GM18861 (cell line): Measurements from ENCODE around the gene LRRC51.

Source experiments
- ATAC-seq: cut with Tn5 transposase; IDR thresholded peaks from one replicate; pipeline ENCODE4 v1.9.1; 2021; ENCODE audit not compliant: unreplicated experiment

Gene LRRC51

GRCh38 chr11:72080326-72081183 lies at the start of gene LRRC51, which contains the start of gene NUMA1:
Gene LRRC51 (plus strand): TSS chr11:72080850. CDS start chr11:72089084, 8,234 bp downstream.
Gene NUMA1 (minus strand): TSS chr11:72080542. CDS start chr11:72035943, 44,599 bp downstream.
- peak; percentile 90 for ATAC-seq

- no peak for ATAC-seq
Measured at GRCh38 chr11:72036687-72037086, 44.0 kb upstream of the LRRC51 start.

GRCh38 chr11:72037554-72038311 lies 42.9 kb upstream of the LRRC51 start:
- no peak for ATAC-seq

GRCh38 chr11:72038491-72038890 lies 42.2 kb upstream of the LRRC51 start:
- no peak for ATAC-seq

- ATAC-seq: no peak
Measured at GRCh38 chr11:72039031-72039855, 41.4 kb upstream of the LRRC51 start.

- no peak for ATAC-seq
Measured at GRCh38 chr11:72039856-72040401, 40.7 kb upstream of the LRRC51 start.

GRCh38 chr11:72040491-72041363 lies 39.9 kb upstream of the LRRC51 start:
- no peak for ATAC-seq

GRCh38 chr11:72041364-72042063 lies 39.1 kb upstream of the LRRC51 start:
- ATAC-seq: no peak

- no peak for ATAC-seq
Measured at GRCh38 chr11:72042064-72042745, 38.4 kb upstream of the LRRC51 start.

GRCh38 chr11:72045849-72046248 lies 34.8 kb upstream of the LRRC51 start:
- ATAC-seq: no peak

- ATAC-seq: no peak
Measured at GRCh38 chr11:72048766-72049460, 31.7 kb upstream of the LRRC51 start.

- ATAC-seq: no peak
Measured at GRCh38 chr11:72058416-72059034, 22.1 kb upstream of the LRRC51 start.

- no peak for ATAC-seq
Measured at GRCh38 chr11:72061739-72062396, 18.8 kb upstream of the LRRC51 start.

GRCh38 chr11:72066855-72067254 lies 13.8 kb upstream of the LRRC51 start:
- no peak for ATAC-seq

GRCh38 chr11:72067266-72067665 lies 13.4 kb upstream of the LRRC51 start:
- ATAC-seq: no peak

- no peak for ATAC-seq
Measured at GRCh38 chr11:72067676-72068075, 13.0 kb upstream of the LRRC51 start.

GRCh38 chr11:72069200-72069599 lies 11.4 kb upstream of the LRRC51 start:
- ATAC-seq: no peak
